Measurements from ENCODE around the gene ADGRV1.
"Not testable (repeated sequence)": the region's sequence is repeated elsewhere in the genome, so short reads cannot be mapped to it uniquely, and the experiment has no call there.

ADGRV1 gene

GRCh38 chr5:91049112-91049511 is 490.5 kb downstream of the ADGRV1 start:
- Histone ChIP-seq H4K20me1 (ENCODE audit: insufficient read depth, low read length) (no peaks in the 10 kb centered on the region), H2AFZ (ENCODE audit: low read depth, low read length) (no peak overlapping the region), H3K79me2 (ENCODE audit: insufficient read depth, low read length) (no peaks in the 10 kb centered on the region), H3K4me2 (ENCODE audit: insufficient read depth, low read length) (no peak overlapping the region), H3K9me3 (ENCODE audit: insufficient read depth, low read length, severe bottlenecking) (no peaks in the 10 kb centered on the region), H3K36me3 (ENCODE audit: insufficient read depth, low read length) (no peaks in the 10 kb centered on the region), H3K4me3 (ENCODE audit: low read depth in 1 of 2, low read length in 2 of 2) (no peak overlapping the region), H3K9ac (ENCODE audit: low read depth, low read length) (no peak overlapping the region), H3K27me3 (ENCODE audit: insufficient read depth, low read length, poor library complexity) (no peaks in the 10 kb centered on the region), H3K4me1 (ENCODE audit: insufficient read depth, low read length) (no peaks in the 10 kb centered on the region), H3K27ac (ENCODE audit: low read length) (no peak overlapping the region)
- no peak for ATAC-seq (ENCODE audit: insufficient read depth, low read depth)
- no peak for TF ChIP-seq EZH2 (IDR thresholded peaks at IDR 0.05; ENCODE audit: borderline replicate concordance, low read depth, low read length, severe bottlenecking)
- no peak for TF ChIP-seq CTCF (IDR thresholded peaks at IDR 0.05; ENCODE audit: borderline replicate concordance, extremely low read depth, low read length, poor library complexity, severe bottlenecking)
- no peak for DNase-seq

- no peak for DNase-seq
- Histone ChIP-seq H3K9me3 (ENCODE audit: insufficient read depth, low read length, severe bottlenecking) (no peaks in the 10 kb centered on the region), H2AFZ (ENCODE audit: low read depth, low read length) (no peak overlapping the region), H3K9ac (ENCODE audit: low read depth, low read length) (no peak overlapping the region), H3K79me2 (ENCODE audit: insufficient read depth, low read length) (no peaks in the 10 kb centered on the region), H3K4me1 (ENCODE audit: insufficient read depth, low read length) (no peaks in the 10 kb centered on the region), H3K4me2 (ENCODE audit: insufficient read depth, low read length) (no peak overlapping the region), H3K27me3 (ENCODE audit: insufficient read depth, low read length, poor library complexity) (no peaks in the 10 kb centered on the region), H3K4me3 (ENCODE audit: low read depth in 1 of 2, low read length in 2 of 2) (no peak overlapping the region), H4K20me1 (ENCODE audit: insufficient read depth, low read length) (no peaks in the 10 kb centered on the region), H3K27ac (ENCODE audit: low read length) (no peak overlapping the region), H3K36me3 (ENCODE audit: insufficient read depth, low read length) (no peaks in the 10 kb centered on the region)
- no peak for ATAC-seq (ENCODE audit: insufficient read depth, low read depth)
- TF ChIP-seq EZH2 (IDR thresholded peaks at IDR 0.05; ENCODE audit: borderline replicate concordance, low read depth, low read length, severe bottlenecking) (no peak), CTCF (IDR thresholded peaks at IDR 0.05; ENCODE audit: borderline replicate concordance, extremely low read depth, low read length, poor library complexity, severe bottlenecking) (no peak)
Measured at GRCh38 chr5:91049800-91050199, 491.2 kb downstream of the ADGRV1 start.

GRCh38 chr5:91052411-91052810 is 493.8 kb downstream of the ADGRV1 start:
- not testable (repeated sequence) for H4K20me1 ChIP-seq (ENCODE audit: insufficient read depth, low read length); H3K36me3 ChIP-seq (ENCODE audit: insufficient read depth, low read length); DNase-seq; H3K9ac ChIP-seq (ENCODE audit: low read depth, low read length); H3K4me1 ChIP-seq (ENCODE audit: insufficient read depth, low read length); H3K27ac ChIP-seq (ENCODE audit: low read length); ATAC-seq (ENCODE audit: insufficient read depth, low read depth); H3K4me3 ChIP-seq (ENCODE audit: low read depth in 1 of 2, low read length in 2 of 2); H2AFZ ChIP-seq (ENCODE audit: low read depth, low read length); H3K79me2 ChIP-seq (ENCODE audit: insufficient read depth, low read length); H3K9me3 ChIP-seq (ENCODE audit: insufficient read depth, low read length, severe bottlenecking); H3K27me3 ChIP-seq (ENCODE audit: insufficient read depth, low read length, poor library complexity); H3K4me2 ChIP-seq (ENCODE audit: insufficient read depth, low read length)

DNA sequence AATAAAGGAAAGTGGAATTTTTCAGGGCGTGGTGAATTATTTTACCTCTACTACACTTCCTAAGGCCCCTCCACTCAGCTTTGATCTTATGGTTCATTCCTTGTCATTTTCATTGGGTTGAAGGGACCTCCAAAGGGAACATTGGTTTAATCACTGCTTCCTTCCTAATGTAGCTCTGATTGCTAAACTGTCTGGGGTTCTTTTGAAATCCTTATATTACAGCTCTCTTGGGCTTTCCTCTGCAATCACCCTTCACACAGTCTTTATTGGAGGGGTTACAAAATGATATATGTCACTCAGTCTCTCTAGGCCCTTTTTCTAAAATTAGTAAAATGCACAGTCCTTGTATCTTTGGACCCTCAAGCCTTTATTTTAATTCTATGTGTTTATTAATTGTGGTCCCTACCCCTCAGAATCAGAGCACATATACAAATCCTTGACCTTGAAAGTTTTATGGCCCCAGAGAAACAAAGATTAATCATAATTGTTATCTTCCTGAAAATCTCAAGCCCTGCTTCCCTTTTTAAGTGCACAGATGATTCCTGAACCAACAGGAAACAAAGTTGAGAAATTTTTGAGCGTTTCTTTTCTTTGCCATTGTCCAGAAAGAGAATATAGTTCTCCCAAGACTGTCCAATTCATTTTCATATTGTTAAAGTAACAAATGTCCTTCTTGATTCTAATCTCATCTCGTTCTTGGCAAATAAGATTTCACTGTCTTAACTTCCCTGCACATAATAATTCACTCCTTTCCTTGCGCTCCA is 494.6 kb downstream of the ADGRV1 start:
- H2AFZ ChIP-seq (ENCODE audit: low read depth, low read length) = no peak overlapping the region
- no peak for ATAC-seq (ENCODE audit: insufficient read depth, low read depth)
- no peaks in the 10 kb centered on the region for H4K20me1 ChIP-seq (ENCODE audit: insufficient read depth, low read length)
- no peaks in the 10 kb centered on the region for H3K27me3 ChIP-seq (ENCODE audit: insufficient read depth, low read length, poor library complexity)
- H3K36me3 ChIP-seq (ENCODE audit: insufficient read depth, low read length) = no peaks in the 10 kb centered on the region
- H3K4me3 ChIP-seq (ENCODE audit: low read depth in 1 of 2, low read length in 2 of 2) = no peak overlapping the region
- no peaks in the 10 kb centered on the region for H3K4me1 ChIP-seq (ENCODE audit: insufficient read depth, low read length)
- TF ChIP-seq EZH2 (IDR thresholded peaks at IDR 0.05; ENCODE audit: borderline replicate concordance, low read depth, low read length, severe bottlenecking) (no peak), CTCF (IDR thresholded peaks at IDR 0.05; ENCODE audit: borderline replicate concordance, extremely low read depth, low read length, poor library complexity, severe bottlenecking) (no peak)
- H3K9ac ChIP-seq (ENCODE audit: low read depth, low read length) = no peak overlapping the region
- no peak overlapping the region for H3K27ac ChIP-seq (ENCODE audit: low read length)
- no peaks in the 10 kb centered on the region for H3K79me2 ChIP-seq (ENCODE audit: insufficient read depth, low read length)
- no peaks in the 10 kb centered on the region for H3K9me3 ChIP-seq (ENCODE audit: insufficient read depth, low read length, severe bottlenecking)
- no peak for DNase-seq
- H3K4me2 ChIP-seq (ENCODE audit: insufficient read depth, low read length) = no peak overlapping the region

All from DND-41 (cell line).